Thyroid gland (tissue), 4 donors: ENCODE results near the gene GPR132.

Source experiments
- CTCF ChIP-seq, 6 experiments: fragments of 200-600 bp in 3 of 6; fragments of 450-650 bp in 3 of 6; sonication (generic) in 3 of 6; IDR thresholded peaks; one replicate each; pipeline ENCODE4 v1.5.1; 2016 to 2019; ENCODE audit warnings: antibody characterized with exemption in 6 of 6, mild to moderate bottlenecking in 2 of 6, inconsistent platforms in 1 of 6, moderate library complexity in 1 of 6
- POLR2A ChIP-seq, 2 donors: fragments of 450-650 bp; IDR thresholded peaks; one replicate each; pipeline ENCODE4 v1.6.1; 2017; ENCODE audit warnings: antibody characterized with exemption in 2 of 2, mild to moderate bottlenecking in 2 of 2, moderate library complexity in 1 of 2

- TF ChIP-seq CTCF (IDR thresholded peaks at IDR 0.05) (no peak), POLR2A (IDR thresholded peaks at IDR 0.05) (no peak)
These were observed 15.3 kb downstream of the GPR132 start for GRCh38 chr14:105049753-105050550.
